ENCODE results near the gene LOC128125822.

Gene LOC128125822

DNA sequence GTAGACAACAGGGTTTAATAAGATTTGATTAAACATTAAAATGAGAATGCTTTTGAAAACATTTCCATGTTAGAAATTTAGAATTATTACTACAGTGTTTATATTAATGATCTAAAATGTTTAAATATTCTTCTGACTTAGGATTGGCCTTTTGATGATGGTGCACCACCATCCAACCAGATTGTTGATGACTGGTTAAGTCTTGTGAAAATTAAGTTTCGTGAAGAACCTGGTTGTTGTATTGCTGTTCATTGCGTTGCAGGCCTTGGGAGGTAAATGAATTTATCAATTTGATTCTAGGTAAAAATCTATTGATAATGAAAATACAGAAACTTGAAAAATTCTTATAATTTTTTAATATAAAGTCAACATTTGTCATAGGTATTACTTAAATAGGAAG, 6.5 kb downstream of the LOC128125822 start:
- H3K27me3 ChIP-seq, result no peaks in the 10 kb centered on the region
- DNase-seq, result no peak
- no peak for TF ChIP-seq POLR2A (IDR thresholded peaks at IDR 0.05)
- peaks cover 9% of the 10 kb centered on the region for H3K4me1 ChIP-seq
- no peaks in the 10 kb centered on the region for H3K36me3 ChIP-seq (ENCODE audit: low read depth, missing control alignments)
- H3K27ac ChIP-seq, result no peak overlapping the region
- H3K4me3 ChIP-seq, result no peak overlapping the region
- intact Hi-C loops (cut with DNase I; ENCODE audit: low total_unique reads), result no loop called here
- no peaks in the 10 kb centered on the region for H3K9me3 ChIP-seq
- WGBS, 2 donors, result 97 to 99% methylated on average over 2 of the region's 2 CpGs

DNA sequence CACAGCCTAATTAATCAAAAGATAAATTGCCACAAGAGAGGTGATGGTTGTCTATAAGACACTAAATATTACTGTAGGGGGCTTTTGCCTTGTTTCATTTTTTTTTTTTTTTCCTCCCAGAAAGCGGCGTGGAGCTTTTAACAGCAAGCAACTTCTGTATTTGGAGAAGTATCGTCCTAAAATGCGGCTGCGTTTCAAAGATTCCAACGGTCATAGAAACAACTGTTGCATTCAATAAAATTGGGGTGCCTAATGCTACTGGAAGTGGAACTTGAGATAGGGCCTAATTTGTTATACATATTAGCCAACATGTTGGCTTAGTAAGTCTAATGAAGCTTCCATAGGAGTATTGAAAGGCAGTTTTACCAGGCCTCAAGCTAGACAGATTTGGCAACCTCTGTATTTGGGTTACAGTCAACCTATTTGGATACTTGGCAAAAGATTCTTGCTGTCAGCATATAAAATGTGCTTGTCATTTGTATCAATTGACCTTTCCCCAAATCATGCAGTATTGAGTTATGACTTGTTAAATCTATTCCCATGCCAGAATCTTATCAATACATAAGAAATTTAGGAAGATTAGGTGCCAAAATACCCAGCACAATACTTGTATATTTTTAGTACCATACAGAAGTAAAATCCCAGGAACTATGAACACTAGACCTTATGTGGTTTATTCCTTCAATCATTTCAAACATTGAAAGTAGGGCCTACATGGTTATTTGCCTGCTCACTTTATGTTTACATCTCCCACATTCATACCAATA, 7.8 kb downstream of the LOC128125822 start:
- H3K27ac ChIP-seq, result no peak overlapping the region
- TF ChIP-seq, protein P1, sequence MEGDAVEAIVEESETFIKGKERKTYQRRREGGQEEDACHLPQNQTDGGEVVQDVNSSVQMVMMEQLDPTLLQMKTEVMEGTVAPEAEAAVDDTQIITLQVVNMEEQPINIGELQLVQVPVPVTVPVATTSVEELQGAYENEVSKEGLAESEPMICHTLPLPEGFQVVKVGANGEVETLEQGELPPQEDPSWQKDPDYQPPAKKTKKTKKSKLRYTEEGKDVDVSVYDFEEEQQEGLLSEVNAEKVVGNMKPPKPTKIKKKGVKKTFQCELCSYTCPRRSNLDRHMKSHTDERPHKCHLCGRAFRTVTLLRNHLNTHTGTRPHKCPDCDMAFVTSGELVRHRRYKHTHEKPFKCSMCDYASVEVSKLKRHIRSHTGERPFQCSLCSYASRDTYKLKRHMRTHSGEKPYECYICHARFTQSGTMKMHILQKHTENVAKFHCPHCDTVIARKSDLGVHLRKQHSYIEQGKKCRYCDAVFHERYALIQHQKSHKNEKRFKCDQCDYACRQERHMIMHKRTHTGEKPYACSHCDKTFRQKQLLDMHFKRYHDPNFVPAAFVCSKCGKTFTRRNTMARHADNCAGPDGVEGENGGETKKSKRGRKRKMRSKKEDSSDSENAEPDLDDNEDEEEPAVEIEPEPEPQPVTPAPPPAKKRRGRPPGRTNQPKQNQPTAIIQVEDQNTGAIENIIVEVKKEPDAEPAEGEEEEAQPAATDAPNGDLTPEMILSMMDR (IDR thresholded peaks at IDR 0.05), result no peak
- no peak for TF ChIP-seq POLR2A (IDR thresholded peaks at IDR 0.05)
- H3K36me3 ChIP-seq (ENCODE audit: low read depth, missing control alignments), result no peaks in the 10 kb centered on the region
- peaks cover 2% of the 10 kb centered on the region for H3K4me1 ChIP-seq
- no peaks in the 10 kb centered on the region for H3K27me3 ChIP-seq
- 94 to 96% methylated on average over 6 of the region's 6 CpGs for WGBS, 2 donors
- intact Hi-C loops (cut with DNase I; ENCODE audit: low total_unique reads), result no loop called here
- DNase-seq, result no peak
- H3K9me3 ChIP-seq, result no peaks in the 10 kb centered on the region
- H3K4me3 ChIP-seq, result no peak overlapping the region

DNA sequence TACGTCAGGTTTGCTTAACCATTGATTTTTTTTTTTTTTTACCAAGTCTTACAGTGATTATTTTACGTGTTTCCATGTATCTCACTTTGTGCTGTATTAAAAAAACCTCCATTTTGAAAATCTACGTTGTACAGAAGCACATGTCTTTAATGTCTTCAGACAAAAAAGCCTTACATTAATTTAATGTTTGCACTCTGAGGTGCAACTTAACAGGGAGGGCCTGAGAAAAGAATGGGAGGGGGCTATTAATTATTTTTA, 8.4 kb downstream of the LOC128125822 start:
- DNase-seq, result no peak
- Histone ChIP-seq H3K4me3 (no peak overlapping the region), H3K36me3 (ENCODE audit: low read depth, missing control alignments) (no peaks in the 10 kb centered on the region), H3K4me1 (no peaks in the 10 kb centered on the region), H3K27me3 (no peaks in the 10 kb centered on the region), H3K9me3 (no peaks in the 10 kb centered on the region), H3K27ac (no peak overlapping the region)
- TF ChIP-seq, protein P1 (IDR thresholded peaks at IDR 0.05), result no peak
- TF ChIP-seq POLR2A (IDR thresholded peaks at IDR 0.05), result no peak
- WGBS, 2 donors, result 87 to 89% methylated on average over 3 of the region's 3 CpGs
- intact Hi-C loops (cut with DNase I; ENCODE audit: low total_unique reads), result no loop called here

DNA sequence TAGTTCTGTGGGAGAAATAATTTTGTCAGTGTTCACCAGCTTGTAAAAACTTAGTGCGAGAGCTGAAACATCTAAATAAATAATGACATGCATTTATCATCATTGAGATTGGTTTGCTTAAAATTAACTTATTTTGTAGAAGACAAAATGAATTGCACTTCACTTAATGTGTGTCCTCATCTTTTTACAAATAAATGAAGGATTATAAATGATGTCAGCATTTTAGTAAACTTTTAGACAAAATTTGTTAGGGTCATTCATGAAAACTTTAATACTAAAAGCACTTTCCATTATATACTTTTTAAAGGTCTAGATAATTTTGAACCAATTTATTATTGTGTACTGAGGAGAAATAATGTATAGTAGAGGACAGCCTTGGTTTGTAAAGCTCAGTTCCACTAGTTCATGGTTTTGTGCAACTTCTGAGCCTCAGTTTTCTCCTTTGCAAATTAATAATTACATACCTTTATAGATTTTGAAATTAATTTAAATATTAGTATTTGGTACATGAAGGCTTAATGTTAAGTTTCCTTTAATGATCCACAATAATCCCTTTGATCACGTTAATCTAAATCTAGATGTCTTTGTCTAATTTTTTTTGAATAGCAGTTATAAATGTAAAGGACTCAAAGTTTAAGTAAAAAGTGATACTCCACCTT, 9.2 kb downstream of the LOC128125822 start:
- intact Hi-C loops (cut with DNase I; ENCODE audit: low total_unique reads), result no loop called here
- Histone ChIP-seq H3K27me3 (no peaks in the 10 kb centered on the region), H3K9me3 (no peaks in the 10 kb centered on the region), H3K4me3 (no peak overlapping the region), H3K4me1 (no peaks in the 10 kb centered on the region), H3K27ac (no peak overlapping the region), H3K36me3 (ENCODE audit: low read depth, missing control alignments) (no peaks in the 10 kb centered on the region)
- TF ChIP-seq POLR2A (IDR thresholded peaks at IDR 0.05), result no peak
- DNase-seq, result no peak
- WGBS, 2 donors, result 95% methylated on average over 2 of the region's 2 CpGs

DNA sequence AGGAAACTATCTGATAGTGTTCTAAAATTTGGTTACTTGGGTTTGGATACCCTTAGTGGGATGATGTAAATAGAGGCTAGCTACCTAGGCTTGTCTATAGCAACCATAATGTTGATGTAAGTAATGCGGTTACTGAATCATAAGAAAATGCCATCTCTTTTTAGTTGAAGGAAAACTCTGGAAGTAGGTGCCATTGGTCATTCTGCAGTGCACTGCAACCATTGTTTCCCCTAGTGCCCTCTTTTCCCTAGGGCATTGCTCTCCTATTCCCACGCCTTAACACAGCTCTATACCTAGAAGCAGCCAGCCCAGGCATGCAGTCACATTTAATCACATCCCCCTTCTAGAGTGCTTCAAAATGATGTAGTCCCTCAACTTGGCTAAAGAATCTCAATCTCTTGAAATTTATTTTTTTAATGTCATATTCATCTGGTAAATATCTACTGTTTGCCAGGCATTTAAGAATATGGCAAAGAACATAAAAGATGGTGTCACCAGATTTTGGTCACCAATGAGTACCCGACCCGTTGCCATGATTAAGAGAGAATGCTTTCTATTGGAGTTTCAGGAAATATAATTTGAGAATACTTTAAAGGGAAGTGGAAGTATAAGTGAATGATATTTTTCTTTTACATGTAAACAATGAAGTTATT, 10.4 kb downstream of the LOC128125822 start:
- intact Hi-C loops (cut with DNase I; ENCODE audit: low total_unique reads), result no loop called here
- Histone ChIP-seq H3K27me3 (no peaks in the 10 kb centered on the region), H3K4me1 (no peaks in the 10 kb centered on the region), H3K9me3 (no peaks in the 10 kb centered on the region), H3K36me3 (ENCODE audit: low read depth, missing control alignments) (no peaks in the 10 kb centered on the region), H3K4me3 (no peak overlapping the region), H3K27ac (no peak overlapping the region)
- WGBS, 2 donors, result 94 to 97% methylated on average over 4 of the region's 4 CpGs
- TF ChIP-seq POLR2A (IDR thresholded peaks at IDR 0.05), result no peak
- TF ChIP-seq, protein P1 (IDR thresholded peaks at IDR 0.05), result no peak
- no peak for DNase-seq

Data from testis (tissue), 2 donors.